NCI-H446 (cell line): Measurements from ENCODE around the gene CACNA1G.

Source experiments
- DNase-seq, 2 experiments: peaks; one replicate each; lab custom pipeline; 2025; lab: John Stamatoyannopoulos, UW

The CACNA1G gene

GRCh38 chr17:50613007-50613992 lies 52.8 kb downstream of the CACNA1G start:
- DNase-seq = no peak

DNA sequence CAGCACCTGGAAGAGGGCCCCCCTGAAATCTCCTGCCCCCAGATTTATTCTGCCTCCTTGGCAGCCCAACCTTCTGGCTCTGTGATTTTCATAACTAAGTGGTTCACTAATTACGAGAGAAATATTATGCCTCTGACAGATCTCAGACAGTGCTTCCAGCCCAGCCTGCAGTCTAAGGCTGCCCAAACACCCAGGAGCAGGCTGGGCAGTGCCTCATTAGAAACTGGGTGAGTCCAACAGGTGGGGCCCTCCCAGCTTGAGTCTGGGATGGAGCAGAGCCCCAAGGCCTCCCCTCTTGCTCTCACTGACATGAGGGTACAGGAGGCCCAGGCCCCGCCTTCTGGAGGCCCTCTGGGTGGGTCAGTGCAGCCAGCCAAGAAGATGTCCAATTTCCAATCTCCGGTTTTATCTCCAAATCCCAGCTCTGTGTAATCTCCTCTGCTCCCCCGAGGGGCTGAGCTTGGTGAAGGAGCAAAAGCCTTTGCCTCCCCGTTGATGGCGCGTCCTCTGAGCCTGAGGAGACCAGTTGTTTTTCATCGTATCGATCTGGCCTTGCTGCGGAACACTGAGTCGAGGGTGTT lies 54.0 kb downstream of the CACNA1G start:
- DNase-seq = no peak

- DNase-seq = no peak
Observed at GRCh38 chr17:50615828-50616227, 55.3 kb downstream of the CACNA1G start.

GRCh38 chr17:50618300-50618699 lies 57.8 kb downstream of the CACNA1G start:
- no peak for DNase-seq

- no peak for DNase-seq
Observed at GRCh38 chr17:50618941-50619340, 58.4 kb downstream of the CACNA1G start.

GRCh38 chr17:50619489-50619888 lies 59.0 kb downstream of the CACNA1G start:
- no peak for DNase-seq

DNA sequence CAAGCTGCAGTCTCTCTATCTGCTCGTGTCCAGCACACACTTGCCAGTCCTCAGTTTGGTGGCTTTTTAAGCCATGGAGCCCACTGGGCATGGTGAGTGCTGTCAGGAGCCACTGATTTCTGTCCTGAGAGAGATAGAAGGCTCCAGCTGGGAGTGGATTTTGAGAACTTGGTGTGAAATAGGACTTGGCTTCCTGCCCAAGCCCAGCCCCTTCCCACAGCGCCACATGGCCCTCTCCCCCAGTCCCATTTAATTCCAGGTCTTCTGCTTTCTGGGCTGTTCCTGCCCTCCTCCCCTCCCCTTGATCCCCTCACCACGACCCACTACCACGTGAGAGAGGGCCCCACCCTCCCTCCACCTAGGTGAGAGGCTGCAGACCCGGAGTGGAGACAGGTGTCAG lies 59.7 kb downstream of the CACNA1G start:
- no peak for DNase-seq

DNA sequence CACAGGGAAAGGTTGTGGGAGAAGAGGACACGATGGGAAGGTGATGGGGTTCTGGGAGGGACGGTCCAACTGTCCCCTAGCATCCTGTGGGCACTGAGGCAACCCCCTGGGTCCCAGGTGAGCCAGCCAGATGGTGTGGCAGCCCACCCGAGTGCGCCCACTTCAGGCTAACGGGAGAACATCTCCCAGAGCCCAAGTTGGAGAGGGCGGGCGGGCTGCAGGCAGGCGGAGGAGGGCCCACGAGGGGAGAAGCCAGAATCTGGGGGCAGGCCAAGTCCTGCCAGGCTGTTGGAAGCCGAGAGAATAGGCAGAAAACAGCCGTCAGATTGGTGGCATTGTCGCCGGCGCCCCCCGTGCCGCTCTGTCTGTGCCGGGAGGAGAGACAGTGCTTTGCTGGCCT lies 60.3 kb downstream of the CACNA1G start:
- DNase-seq = no peak

- no peak for DNase-seq
Observed at GRCh38 chr17:50621574-50622031, 61.1 kb downstream of the CACNA1G start.

- DNase-seq = no peak
Observed at GRCh38 chr17:50624321-50624934, 63.9 kb downstream of the CACNA1G start.

GRCh38 chr17:50625032-50625871 lies 64.7 kb downstream of the CACNA1G start:
- no peak for DNase-seq

DNA sequence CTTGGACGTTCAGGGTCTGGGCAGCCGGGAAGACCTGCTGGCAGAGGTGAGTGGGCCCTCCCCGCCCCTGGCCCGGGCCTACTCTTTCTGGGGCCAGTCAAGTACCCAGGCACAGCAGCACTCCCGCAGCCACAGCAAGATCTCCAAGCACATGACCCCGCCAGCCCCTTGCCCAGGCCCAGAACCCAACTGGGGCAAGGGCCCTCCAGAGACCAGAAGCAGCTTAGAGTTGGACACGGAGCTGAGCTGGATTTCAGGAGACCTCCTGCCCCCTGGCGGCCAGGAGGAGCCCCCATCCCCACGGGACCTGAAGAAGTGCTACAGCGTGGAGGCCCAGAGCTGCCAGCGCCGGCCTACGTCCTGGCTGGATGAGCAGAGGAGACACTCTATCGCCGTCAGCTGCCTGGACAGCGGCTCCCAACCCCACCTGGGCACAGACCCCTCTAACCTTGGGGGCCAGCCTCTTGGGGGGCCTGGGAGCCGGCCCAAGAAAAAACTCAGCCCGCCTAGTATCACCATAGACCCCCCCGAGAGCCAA lies 65.6 kb downstream of the CACNA1G start:
- peak; percentile 14 to 82 for DNase-seq

- DNase-seq = no peak
Observed at GRCh38 chr17:50627036-50627781, 66.7 kb downstream of the CACNA1G start.

- no peak for DNase-seq
Observed at GRCh38 chr17:50627782-50628601, 67.5 kb downstream of the CACNA1G start.

DNA sequence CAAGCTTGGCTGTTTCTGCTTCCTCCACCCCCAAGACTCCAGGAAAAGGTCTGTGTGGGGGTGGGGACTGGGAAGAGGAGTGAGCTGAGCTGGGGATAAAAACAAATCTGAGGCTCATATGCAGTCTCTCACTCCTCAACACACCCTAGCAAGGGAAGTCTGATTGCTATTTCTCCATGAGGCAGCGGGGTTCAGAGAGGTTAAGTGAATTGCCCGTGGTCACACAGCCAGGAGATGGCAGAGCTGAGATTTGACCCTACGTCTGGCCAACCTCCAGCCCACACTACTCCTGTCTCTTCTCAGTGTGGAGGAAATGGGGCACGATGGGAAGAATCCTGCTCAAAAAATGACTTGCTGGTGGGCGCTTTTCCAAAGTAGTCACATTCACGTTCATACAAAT lies 69.4 kb downstream of the CACNA1G start:
- no peak for DNase-seq

GRCh38 chr17:50630524-50631194 lies 70.1 kb downstream of the CACNA1G start:
- no peak for DNase-seq

GRCh38 chr17:50631195-50631907 lies 70.8 kb downstream of the CACNA1G start:
- DNase-seq = no peak

- DNase-seq = no peak
Observed at GRCh38 chr17:50631908-50632571, 71.5 kb downstream of the CACNA1G start.
